Measurements from ENCODE around the gene GUSB.
"Not testable (repeated sequence)": the region's sequence is repeated elsewhere in the genome, so short reads cannot be mapped to it uniquely, and the experiment has no call there.

GUSB gene

DNA sequence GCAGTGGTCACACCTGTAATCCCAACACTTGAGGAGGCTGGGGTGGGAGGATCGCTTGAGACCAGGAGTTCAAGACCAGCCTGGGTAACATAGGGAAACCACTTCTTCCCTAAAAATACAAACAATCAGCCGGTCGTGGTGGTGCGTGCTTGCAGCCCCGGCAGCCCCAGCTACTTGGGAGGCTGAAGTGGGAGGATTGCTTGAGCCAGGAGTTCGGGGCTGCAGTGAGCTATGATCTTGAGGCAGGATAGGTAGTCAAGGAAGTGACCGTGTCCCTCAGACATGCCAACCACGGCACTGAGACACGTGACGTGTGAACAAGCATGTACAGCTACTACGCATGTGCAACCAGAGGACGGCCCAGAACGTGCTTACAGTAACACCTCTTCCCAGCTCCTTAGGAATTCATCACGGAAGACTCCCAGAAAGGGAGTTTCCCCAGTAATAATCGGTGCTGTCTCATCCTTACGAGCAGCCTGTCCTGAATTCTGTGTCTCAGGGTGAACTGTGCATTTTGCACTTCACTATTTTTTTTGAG, 5.3 kb downstream of the GUSB start:
- DNase-seq (ENCODE audit: low read depth, low spot score), result no peak
- no peak overlapping the region for H3K27ac ChIP-seq

DNA sequence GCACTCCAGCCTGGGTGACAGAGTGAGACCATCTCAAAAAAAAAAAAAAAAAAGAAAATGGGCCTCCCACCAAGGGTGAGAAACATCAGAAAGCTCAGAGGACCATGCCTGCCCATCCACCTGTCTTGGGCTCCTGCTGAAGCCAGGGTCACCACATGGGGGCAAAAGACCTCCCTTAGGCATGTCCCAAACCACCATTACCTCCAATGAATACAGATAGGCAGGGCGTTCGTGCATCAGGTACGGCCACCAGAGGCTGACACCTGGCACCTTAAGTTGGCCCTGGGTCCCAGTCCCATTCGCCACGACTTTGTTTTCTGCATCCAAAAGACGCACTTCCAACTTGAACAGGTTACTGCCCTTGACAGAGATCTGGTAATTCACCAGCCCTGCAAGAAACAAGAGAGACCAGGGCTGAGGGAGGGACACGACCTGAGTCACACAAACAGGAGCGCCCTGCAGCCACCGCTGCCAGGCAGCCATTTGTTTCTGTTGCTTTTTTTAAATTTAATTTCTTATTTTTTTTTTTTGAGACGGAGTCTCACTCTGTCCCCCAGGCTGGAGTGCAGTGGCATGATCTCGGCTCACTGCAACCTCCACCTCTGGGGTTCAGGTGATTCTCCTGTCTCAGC, 6.1 kb downstream of the GUSB start:
- no peak overlapping the region for H3K27ac ChIP-seq
- DNase-seq (ENCODE audit: low read depth, low spot score), result no peak

DNA sequence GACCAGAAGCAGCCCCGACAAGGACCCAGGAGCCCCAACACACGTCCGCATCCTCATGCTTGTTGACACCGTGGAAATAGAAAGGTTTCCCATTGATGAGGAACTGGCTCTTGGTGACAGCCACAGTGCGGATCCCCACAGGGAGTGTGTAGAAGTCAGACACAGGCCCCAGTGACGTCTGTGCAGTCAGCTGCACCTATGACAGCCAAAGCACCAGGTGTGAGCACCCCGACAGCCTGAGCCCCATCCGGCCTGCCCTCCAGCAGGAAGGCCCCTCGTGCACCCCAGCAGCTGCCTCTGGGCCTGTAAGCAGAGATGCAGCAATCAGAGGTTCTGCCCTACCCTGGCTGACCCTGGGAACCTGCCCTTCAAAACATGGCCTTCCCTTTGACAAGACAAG, 7.1 kb downstream of the GUSB start:
- H3K27ac ChIP-seq, result no peak overlapping the region
- DNase-seq (ENCODE audit: low read depth, low spot score), result no peak

DNA sequence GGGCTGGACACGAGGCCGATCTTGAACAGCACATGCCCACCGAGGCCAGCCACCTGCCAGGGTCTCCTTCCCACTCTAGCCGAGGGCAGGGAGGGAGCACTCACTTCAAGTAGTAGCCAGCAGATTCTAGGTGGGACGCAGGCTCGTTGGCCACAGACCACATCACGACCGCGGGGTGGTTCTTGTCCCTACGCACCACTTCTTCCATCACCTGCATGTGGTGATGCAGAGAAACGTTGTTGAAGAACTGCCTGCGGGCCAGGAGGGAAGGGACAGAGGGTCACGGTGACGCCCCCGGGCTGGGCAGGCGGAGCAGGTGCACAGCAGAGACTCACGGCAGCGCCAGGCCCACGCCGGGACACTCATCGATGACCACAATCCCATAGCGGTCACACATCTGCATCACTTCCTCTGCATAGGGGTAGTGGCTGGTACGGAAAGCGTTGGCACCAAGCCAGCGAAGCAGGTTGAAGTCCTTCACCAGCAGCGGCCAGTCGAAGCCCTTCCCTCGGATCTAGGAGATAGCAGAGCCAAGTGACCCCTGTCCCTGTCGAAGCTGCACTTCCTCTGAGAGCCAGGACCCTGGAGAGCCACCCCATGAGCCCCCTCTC, 7.7 kb downstream of the GUSB start:
- no peak for DNase-seq (ENCODE audit: low read depth, low spot score)
- no peak overlapping the region for H3K27ac ChIP-seq

DNA sequence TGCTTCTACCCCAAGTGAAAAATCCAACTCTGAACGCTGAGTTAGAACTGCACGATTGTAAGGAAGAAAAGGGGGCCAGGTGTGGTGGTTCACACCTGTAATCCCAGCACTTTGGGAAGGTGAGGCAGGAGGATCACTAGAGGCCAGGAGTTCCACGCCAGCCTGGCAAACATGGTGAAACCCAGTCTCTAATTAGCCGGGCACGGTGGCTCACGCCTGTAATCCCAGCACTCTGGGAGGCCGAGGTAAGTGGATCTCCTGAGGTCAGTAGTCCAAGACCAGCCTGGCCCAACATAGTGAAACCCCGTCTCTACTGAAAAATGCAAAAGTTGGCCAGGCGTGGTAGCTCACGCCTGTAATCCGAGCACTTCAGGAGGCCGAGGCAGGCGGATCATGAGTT, 9.0 kb downstream of the GUSB start:
- no peak for DNase-seq (ENCODE audit: low read depth, low spot score)
- H3K27ac ChIP-seq, result no peak overlapping the region

DNA sequence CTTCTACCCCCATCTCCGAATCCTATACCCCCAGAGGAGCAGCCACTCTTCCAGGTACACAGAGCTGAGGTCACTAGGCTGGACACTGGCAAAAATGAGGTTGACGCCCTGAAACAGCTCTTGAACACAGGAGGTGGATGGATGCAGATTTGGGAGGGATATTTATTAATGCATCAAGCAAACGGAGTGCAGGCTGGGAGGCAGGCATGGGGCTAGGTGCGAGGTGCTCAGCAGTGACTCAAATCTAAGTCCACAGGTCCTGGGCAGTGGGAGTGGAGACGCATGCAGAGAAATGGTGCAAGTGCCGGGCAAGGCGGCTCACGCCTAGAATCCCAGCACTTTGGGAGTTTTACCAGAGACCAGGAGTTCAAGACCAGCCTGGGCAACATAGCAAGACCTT, 11.0 kb downstream of the GUSB start:
- DNase-seq (ENCODE audit: low read depth, low spot score), result no peak
- no peak overlapping the region for H3K27ac ChIP-seq

DNA sequence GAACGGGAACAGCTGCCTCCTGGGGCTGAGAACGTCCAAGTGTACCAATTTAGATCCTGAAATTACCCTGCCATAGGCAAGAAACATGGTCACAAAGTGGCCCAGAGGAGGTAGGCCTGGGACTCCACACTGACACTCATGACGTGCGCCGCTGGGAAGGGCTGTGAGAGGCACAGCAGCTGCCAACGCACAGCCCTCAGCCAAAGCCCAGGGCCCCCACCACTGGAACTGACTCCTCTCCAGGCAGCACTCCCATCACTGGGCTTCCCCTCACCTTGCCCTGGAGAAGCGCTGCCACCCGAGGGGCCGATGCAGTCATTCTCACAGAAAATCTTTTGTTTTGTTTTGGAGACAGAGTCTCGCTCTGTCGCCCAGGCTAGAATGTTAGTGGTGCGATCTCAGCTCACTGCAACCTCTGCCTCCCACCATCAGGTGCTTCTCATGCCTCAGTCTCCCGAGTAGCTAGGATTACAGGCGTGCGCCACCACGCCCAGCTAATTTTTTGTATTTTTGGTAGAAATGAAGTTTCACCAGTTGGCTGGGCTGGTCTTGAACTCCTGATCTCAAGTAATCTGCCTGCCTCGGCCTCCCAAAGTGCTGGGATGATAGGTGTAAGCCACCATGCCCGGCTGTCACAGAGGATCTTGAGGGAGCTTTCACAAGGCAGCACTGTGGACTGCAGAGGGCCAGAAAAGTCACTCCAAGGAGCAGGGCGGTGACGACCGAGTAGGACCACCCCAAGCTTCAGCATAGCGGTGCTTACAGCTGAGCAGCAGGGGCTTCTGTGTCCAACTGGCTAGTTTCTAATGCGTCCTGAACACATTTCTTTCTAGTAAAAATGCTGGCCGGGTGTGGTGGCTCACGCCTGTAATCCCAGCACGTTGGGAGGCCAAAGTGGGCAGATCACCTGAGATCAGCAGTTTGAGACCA, 13.5 kb downstream of the GUSB start:
- DNase-seq (ENCODE audit: low read depth, low spot score), result no peak
- no peak overlapping the region for H3K27ac ChIP-seq

DNA sequence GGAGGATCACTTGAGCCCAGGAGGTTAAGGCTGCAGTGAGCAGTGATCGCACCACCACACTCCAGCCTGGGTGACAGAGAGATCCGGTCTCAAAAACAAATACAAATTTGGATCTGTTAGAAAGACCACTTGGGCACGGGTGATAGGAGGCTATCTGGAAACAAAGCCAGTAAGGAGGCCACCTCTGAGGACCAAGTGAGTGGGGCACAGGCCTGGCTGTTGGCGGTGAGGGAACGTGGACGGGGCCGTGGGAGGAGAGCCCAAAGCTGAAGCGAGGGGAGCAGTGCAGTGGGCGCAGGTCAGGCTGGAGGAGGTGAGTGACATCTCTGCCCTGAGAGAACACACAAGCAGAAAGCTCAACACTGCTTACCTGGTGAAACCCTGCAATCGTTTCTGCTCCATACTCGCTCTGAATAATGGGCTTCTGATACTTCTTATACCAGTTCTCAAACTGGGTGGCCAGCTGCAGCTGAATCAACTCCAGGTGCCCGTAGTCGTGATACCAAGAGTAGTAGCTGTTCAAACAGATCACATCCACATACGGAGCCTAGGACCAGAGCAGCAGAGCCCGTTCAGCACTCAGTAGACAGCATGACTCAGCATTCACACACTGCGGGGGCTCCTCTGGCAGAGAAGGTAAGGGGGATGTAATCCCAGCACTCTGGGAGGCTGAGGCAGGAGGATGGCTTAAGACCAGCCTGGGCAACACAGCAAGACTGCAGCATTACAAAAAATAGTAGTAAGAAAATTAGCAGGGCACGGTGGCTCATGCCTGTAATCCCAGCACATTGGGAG, 14.5 kb downstream of the GUSB start:
- no peak for DNase-seq (ENCODE audit: low read depth, low spot score)
- no peak overlapping the region for H3K27ac ChIP-seq

DNA sequence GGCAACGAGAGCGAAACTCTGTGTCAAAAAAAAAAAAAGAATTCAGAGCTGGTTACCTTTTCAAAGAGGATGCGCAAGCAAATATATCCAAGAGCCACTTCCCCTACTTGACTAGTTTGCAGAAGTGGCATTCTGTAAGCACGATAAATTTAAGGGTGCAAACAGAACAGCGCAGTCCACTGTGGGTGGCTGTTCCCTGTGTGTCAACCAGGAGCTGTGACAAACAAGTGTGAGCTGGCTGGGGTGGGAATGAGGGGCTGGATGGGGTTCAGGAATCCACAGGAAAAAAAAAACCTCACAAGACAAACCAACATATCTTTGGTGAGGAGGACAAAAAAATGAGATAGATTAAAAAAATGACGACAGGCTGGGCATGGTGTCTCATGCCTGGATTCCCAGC, 15.9 kb downstream of the GUSB start:
- no peak overlapping the region for H3K27ac ChIP-seq
- no peak for DNase-seq (ENCODE audit: low read depth, low spot score)

DNA sequence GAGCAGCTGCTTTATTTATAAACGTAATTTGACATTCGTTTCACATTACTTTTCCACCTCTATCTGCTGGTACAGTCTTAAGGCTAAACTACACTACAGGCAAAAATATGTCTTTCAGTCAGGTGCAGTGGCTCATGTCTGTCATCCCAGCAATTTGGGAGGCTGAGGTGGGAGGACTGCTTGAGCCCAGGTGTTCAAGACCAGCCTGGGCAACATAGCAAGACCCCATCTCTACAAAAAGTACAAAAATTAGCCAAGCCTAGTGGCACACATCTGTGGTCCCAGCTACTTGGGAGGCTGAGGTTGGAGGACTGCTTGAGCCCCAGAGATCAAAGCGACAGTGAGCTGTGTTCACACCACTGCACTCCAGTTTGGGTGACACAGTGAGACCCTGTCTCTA, 17.3 kb downstream of the GUSB start:
- not testable (repeated sequence) for DNase-seq (ENCODE audit: low read depth, low spot score); H3K27ac ChIP-seq

DNA sequence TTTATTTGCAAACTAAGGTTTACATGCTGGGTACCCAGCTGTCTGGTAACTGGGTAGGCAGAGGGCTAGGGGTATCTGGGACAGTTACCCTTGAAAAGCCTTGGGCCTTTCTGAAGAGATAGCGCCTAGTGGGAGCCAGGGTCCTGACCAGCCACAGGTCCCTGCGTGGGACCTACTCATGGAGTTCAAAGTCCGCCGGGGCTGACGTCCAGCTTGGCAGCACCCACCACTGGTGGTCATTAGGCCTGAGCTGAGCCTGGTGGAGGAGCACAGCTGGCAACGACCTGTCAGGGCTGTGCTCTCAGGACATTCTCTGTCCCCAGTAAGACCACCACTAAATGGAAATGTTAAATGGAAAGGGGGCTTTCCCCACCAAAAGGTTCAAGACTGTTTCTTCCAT, 20.0 kb downstream of the GUSB start:
- no peak overlapping the region for H3K27ac ChIP-seq
- no peak for DNase-seq (ENCODE audit: low read depth, low spot score)

DNA sequence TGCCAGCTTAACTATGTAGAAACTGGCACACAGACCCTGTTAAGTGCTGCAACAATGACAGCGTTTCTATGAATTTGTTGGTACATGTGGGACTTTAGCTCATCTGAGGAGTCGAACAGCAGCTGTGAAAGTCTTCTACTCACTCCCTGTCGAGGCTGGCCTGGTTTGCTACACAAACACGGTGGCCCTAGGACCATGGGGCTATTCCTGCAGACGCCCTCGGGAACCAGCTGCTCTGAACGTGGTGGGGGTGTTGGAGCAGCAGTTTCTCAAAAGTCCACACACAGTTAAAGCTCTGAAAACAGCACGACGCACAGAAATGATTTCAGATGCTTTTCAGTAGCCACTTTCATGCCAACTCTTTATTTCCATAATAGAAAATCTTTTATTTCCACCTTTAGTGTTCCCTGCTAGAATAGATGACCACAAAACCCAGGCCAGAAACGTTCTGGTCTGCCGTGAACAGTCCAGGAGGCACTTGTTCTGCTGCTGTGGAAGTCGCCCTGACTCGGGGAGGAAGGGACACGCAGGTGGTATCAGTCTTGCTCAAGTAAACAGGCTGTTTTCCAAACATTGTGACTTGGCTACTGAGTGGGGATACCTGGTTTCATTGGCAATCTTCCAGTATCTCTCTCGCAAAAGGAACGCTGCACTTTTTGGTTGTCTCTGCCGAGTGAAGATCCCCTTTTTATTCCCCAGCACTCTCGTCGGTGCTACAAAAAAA, 21.5 kb downstream of the GUSB start:
- no peak for DNase-seq (ENCODE audit: low read depth, low spot score)
- H3K27ac ChIP-seq, result no peak overlapping the region

DNA sequence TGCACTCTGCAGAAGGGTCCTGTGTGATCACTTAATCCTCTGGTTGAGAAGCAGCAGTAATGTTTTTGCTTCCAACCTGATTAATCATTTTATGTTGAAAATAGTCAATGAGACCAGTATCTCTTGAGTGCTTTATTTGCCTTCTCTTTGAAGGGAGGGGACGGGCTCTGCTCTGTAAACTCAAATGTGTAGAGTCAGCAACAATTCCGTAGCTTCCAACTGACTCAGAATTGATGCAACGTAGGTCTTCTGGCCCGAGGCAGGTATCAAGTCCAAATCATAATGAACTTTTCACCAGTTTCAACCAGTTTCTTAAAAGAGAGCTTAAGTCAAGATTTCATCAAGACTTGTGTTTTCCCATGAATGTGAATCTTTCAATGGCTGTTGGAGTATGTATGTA, 26.3 kb downstream of the GUSB start:
- no peak overlapping the region for H3K27ac ChIP-seq
- no peak for DNase-seq (ENCODE audit: low read depth, low spot score)

DNA sequence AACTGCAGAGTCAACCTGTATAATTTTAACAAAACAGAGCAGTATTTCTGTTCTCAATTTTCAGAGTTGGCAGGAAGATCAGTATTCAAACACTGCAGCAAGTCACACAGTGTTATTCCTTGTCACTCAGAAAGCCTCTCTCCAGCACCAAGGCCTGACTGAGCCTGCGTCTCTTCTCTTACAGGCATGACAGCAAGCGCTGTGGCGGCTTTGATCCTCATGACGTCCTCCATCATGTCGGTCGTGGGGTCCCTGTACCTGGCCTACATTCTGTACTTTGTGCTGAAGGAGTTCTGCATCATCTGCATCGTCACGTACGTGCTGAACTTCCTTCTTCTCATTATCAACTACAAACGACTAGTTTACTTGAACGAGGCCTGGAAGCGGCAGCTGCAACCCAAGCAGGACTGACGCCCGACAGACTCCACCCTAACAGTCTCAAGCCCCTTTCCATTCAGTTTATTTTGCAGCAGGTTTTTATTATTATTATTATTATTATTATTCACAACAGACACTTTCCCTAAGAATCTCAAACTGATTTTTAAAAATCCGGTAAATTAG, 28.0 kb downstream of the GUSB start:
- DNase-seq (ENCODE audit: low read depth, low spot score), result no peak
- no peak overlapping the region for H3K27ac ChIP-seq

DNA sequence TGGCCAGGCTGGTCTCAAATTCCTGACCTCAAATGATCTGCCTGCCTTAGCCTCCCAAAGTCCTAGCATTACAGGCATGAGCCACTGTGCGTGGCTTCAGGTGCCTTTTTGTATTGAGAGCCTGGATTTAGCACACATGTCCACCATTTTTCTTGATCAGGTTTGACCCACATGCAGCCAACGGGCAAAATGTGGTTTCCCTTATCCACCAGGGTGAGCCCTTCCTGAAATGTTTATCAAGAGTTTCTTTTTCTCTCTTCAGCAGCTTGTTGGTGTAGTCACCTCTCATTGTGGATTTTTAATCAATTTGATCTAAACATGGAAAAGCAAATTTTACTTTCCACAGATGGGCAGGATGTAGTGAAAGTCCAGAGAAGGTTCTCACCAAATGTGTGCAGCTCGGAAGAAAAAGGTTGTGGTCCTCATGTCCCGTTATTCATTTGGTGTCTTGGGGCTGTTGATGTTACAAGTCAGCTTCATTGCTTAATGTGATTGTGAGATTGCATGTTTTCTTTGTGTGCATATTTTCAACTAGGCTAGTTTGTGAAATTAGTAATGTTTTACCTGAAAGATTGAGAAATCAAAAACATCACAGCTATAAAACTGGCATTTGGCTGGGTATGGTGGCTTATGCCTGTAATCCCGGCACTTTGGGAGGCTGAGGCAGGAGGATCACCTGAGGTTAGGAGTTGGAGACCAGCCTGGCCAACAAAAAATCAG, 28.9 kb downstream of the GUSB start:
- no peak overlapping the region for H3K27ac ChIP-seq
- no peak for DNase-seq (ENCODE audit: low read depth, low spot score)

DNA sequence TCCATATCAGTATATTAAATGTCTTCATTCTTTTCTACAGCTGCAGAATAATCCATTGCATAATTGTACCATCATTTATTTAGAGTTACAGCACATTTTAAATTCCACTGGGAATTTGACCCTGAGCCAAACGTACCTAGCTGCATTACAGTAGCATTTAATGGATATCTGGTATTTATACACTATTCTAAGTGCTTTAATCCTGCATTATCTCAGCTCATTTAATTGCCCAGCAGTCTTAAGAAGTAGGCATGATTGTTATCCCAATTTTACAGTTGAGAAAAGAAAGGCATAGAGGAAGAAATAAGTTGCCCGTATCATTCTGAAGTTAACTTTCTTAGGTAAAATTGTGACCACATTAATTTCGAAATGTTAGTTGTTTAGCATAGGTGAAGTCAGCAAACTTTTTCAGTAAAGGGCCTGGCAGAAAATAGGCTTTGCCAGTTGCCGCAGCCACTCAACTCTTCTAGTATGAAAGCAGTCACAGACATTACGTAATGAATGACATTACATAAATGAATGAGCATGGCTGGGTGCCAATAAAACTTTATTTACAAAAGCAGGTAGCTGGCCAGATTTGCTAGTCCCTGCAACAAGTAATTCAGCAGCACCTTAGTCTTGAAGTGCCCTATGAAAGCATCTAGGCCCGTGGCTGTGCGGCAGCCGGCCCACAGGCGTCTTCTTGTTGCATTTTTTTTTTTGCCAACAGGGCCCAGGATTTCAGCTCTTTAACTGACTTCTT, 30.0 kb downstream of the GUSB start:
- peak; percentile 24 for DNase-seq (ENCODE audit: low read depth, low spot score)
- no peak overlapping the region for H3K27ac ChIP-seq

DNA sequence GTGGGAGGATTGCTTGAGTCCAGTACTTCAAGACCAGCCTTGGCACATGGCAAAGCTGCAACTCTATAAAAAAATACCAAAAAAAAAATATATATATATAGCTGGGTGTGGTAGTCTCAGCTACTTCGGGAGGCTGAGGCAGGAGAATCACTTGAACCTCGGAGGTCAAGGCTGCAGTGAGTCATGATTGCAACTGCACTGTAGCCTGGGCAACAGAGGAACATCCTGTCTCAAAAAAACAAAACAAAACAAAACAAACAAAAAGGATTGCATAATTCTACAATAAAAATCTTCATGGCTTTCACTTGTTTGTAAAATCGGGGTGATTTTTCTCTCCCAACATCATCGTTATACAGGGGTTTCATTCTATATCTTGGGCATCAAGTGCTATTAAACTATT, 35.1 kb downstream of the GUSB start:
- DNase-seq (ENCODE audit: low read depth, low spot score), result no peak

DNA sequence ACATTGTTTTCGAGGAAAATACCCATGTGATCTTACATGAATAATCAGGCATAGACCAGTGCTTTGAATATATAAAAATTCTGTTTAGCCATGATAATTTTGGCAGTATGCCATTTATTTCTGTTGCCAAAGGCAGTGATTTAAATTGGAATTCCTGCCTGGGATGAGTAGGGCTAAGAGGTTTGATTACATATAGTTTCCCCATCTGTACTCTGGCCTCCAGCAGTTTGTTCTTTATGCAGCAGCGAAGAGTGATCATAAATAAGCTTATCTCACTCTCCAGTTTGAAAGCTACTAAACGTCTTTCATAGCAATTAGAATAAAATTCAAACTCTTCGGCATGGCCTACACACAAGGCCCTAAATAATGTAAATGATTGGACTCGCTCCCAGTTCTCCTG, 36.2 kb downstream of the GUSB start:
- DNase-seq (ENCODE audit: low read depth, low spot score), result not testable (repeated sequence)

More for the DNA sequence above, 35.1 kb downstream of the GUSB start:
- H3K27ac ChIP-seq, result no peak overlapping the region

More for the DNA sequence above, 36.2 kb downstream of the GUSB start:
- not testable (repeated sequence) for H3K27ac ChIP-seq

Measured in epithelial cell of prostate (primary cell).